BE2C (cell line): Measurements from ENCODE around the gene FMNL2.

ENCODE experiments used
- DNase-seq: peaks from one replicate; pipeline ENCODE4 v3.0.0-alpha.2; 2020
- H3K27me3 ChIP-seq: fragments of 250-450 bp; sonication (Bioruptor Pico); 2 replicates; pipeline ENCODE4 v1.5.1; 2020; ENCODE audit warnings: mild to moderate bottlenecking
- H3K36me3 ChIP-seq: fragments of 250-450 bp; sonication (Bioruptor Pico); 2 replicates; pipeline ENCODE4 v1.5.1; 2020; ENCODE audit warnings: mild to moderate bottlenecking
- H3K4me1 ChIP-seq: fragments of 250-450 bp; sonication (Bioruptor Pico); 2 replicates; pipeline ENCODE4 v1.5.1; 2020
- H3K4me3 ChIP-seq: 2 replicates; pipeline ENCODE4 v1.5.1; 2011; ENCODE audit warnings: low read depth, low read length
- H3K9me3 ChIP-seq: fragments of 250-450 bp; sonication (Bioruptor Pico); 2 replicates; pipeline ENCODE4 v1.5.1; 2020
- TF ChIP-seq, protein P1 (sequence below): IDR thresholded peaks from 2 replicates; pipeline ENCODE4 v1.5.1; 2012; ENCODE audit warnings: mild to moderate bottlenecking, low read depth, low read length

FMNL2 gene

DNA sequence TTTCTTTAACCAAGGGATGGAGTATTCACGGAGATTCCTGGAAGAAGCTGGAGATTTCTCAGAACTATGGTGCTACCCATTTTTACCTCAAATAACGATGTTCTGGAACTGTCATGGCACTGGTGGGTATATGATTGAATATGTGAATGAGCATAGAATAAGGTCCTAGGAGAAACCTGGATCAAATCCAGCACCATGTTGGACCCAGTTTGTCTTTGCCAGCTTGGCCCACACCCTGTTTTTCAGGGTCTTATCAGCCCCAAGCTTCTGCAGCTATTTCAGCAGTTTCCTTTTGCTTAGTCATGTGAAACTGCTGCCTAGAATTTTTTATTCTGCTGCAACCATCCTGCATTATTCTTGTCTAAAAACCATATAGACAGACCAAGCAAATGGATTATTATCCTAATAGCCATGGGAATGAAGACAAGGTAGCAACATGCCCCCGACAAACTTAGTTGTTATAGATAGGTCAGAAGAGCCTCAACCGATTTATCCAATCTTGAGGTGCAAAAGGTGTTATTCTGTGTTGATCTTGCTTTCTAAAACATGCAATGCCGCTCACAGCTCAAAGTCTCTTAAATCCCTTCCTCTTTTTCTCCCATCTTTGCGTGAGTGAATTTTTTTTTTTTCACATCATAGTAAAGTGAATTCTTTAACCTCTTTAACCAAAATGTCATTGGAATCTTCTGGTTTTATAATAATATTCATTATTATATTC lies 248.7 kb downstream of the FMNL2 start:
- TF ChIP-seq, protein P1, sequence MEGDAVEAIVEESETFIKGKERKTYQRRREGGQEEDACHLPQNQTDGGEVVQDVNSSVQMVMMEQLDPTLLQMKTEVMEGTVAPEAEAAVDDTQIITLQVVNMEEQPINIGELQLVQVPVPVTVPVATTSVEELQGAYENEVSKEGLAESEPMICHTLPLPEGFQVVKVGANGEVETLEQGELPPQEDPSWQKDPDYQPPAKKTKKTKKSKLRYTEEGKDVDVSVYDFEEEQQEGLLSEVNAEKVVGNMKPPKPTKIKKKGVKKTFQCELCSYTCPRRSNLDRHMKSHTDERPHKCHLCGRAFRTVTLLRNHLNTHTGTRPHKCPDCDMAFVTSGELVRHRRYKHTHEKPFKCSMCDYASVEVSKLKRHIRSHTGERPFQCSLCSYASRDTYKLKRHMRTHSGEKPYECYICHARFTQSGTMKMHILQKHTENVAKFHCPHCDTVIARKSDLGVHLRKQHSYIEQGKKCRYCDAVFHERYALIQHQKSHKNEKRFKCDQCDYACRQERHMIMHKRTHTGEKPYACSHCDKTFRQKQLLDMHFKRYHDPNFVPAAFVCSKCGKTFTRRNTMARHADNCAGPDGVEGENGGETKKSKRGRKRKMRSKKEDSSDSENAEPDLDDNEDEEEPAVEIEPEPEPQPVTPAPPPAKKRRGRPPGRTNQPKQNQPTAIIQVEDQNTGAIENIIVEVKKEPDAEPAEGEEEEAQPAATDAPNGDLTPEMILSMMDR = no peak
- Histone ChIP-seq H3K4me1 (peaks cover 4% of the 10 kb centered on the region; the same call in 1 of the 2 replicates), H3K36me3 (no peaks in the 10 kb centered on the region), H3K27me3 (no peaks in the 10 kb centered on the region), H3K9me3 (no peaks in the 10 kb centered on the region), H3K4me3 (no peak overlapping the region)
- no peak for DNase-seq

DNA sequence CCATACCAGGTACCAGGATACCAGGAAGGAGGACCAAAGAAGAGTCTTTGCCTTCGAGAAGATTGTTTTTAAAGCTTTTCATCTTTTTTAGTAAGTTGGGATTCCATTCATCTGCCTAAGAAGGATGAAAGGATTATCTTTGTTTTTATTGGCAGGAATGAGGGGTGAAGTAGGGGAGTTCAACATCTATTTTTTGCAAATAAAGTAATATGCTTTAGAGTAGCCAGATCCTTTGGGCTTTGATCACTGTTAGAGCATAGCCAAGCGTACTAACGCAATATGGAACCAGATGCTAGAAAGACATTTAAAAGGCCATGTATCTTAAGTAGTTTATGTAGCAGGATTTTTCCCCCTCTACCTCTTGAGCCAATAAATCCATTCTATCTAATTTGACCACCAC lies 249.3 kb downstream of the FMNL2 start:
- no peak for DNase-seq
- Histone ChIP-seq H3K36me3 (no peaks in the 10 kb centered on the region), H3K4me1 (peaks cover 4% of the 10 kb centered on the region; the same call in 1 of the 2 replicates), H3K4me3 (no peak overlapping the region), H3K27me3 (no peaks in the 10 kb centered on the region), H3K9me3 (no peaks in the 10 kb centered on the region)
- TF ChIP-seq, protein P1 = no peak

DNA sequence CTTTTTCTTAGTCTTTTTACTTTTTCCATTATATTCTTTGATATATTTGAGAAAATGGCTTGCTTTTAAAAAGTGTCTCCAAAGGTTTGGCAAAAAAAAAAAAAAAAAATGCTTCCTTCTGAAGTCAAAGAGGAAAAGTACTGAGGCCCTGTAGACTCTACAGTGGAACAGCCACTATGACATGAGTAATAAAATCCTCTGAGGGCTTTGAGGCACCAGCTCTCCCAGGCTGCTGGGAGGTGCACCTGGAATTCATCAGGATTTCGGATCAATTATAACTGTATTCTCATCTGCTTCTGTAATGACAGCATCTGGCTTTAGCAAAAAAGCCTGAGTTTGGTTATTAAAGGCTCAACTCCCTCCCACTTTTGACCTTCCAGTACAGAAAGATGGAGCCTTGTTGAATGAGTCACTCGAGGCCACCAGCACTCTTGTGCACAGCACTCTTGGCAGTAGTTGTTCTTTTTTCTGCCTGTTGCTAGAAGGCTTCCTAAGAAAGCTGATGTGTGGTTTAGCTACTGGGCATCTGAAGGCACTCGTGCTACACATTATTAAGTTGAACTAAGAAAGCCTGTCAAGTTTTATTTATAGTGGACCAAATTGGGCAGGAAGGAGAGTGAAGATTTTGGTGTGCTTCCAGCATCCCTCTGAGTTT lies 251.0 kb downstream of the FMNL2 start:
- H3K9me3 ChIP-seq = no peaks in the 10 kb centered on the region
- peak; percentile 25 for DNase-seq
- H3K36me3 ChIP-seq = no peaks in the 10 kb centered on the region
- TF ChIP-seq, protein P1 = no peak
- peaks cover 4% of the 10 kb centered on the region; the same call in 1 of the 2 replicates for H3K4me1 ChIP-seq
- H3K4me3 ChIP-seq = no peak overlapping the region
- H3K27me3 ChIP-seq = no peaks in the 10 kb centered on the region

DNA sequence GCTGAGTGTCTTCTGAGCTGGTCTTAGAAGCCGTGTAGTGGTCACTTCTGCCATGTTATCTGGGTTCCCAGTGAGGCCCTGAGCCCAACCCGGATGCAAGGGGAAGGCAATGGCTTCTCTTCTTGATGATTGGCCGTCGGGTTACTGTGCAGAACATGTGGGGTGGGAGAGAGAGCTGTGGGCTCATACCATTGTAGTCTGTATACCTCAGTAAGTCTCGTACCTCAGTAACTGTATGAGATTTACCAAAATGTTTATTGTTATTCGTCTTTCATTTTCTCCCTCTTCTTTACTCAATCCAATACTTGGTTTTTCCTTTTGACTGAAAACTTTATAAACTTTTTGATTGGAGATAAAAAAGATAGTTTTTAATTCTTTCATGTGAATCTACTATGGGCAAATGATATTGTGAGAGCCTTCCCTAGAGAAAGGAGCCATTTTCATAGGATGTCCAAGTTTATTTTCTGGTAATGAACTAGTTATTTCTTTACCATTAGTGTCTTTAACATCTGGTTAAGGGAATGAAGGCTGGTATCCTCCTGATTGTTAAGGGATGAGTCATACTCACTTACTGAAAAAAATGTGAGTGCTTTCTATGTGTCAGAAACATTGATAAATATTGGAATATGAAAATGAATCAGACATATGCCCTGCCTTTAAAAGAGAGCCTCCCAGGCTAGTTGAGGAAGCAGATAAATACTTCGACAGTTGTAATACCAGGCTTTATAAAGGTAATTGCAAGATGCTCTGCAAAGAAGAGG lies 252.4 kb downstream of the FMNL2 start:
- H3K4me3 ChIP-seq = no peak overlapping the region
- TF ChIP-seq, protein P1 = no peak
- no peaks in the 10 kb centered on the region for H3K27me3 ChIP-seq
- H3K4me1 ChIP-seq = peaks cover 4% of the 10 kb centered on the region; the same call in 1 of the 2 replicates
- DNase-seq = no peak
- H3K36me3 ChIP-seq = no peaks in the 10 kb centered on the region
- no peaks in the 10 kb centered on the region for H3K9me3 ChIP-seq

DNA sequence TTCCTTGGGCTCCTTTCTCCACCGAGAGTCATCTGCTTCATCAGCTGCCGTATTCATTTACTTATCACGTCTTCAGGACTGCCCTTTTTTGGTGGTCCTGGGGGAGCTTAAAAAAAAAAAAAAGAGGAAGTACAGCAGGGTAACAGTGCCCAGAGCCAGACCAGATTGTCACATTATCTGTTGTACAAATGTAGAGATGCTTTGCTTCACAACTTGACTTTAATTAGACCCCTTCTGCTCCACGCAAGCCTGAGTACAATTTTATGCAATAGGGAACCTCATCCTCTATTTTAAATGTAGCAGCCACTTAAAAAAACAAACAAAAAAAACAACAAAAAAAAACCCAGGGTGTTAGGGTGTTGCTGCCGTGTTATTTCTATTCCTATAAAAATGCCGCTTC lies 254.0 kb downstream of the FMNL2 start:
- Histone ChIP-seq H3K4me1 (peaks cover 4% of the 10 kb centered on the region; the same call in 1 of the 2 replicates), H3K9me3 (no peaks in the 10 kb centered on the region), H3K4me3 (no peak overlapping the region), H3K27me3 (no peaks in the 10 kb centered on the region), H3K36me3 (no peaks in the 10 kb centered on the region)
- TF ChIP-seq, protein P1 = no peak
- no peak for DNase-seq
